ENCODE data around the gene NCLN.
"Not testable (repeated sequence)": the region's sequence is repeated elsewhere in the genome, so short reads cannot be mapped to it uniquely, and the experiment has no call there.

Gene NCLN

GRCh38 chr19:3185461-3186159 lies at the start of gene NCLN:
NCLN (plus strand) TSS chr19:3185930; CDS start chr19:3186031, 101 bp downstream.
- DNase-seq (ENCODE audit: low read depth in 2 of 3, low spot score in 2 of 3), result peak; percentile 82 to 93 (median 82)

GRCh38 chr19:3135961-3136683 lies 49.6 kb upstream of the NCLN start, which contains the start of gene GNA15:
GNA15 (plus strand) TSS chr19:3136033; CDS start chr19:3136451, 418 bp downstream.
- no peak for DNase-seq (ENCODE audit: low read depth in 2 of 3, low spot score in 2 of 3)

GRCh38 chr19:3136684-3137055 lies 49.1 kb upstream of the NCLN start:
- DNase-seq (ENCODE audit: low read depth in 2 of 3, low spot score in 2 of 3), result no peak

- no peak for DNase-seq (ENCODE audit: low read depth in 2 of 3, low spot score in 2 of 3)
Observed at GRCh38 chr19:3137119-3137518, 48.6 kb upstream of the NCLN start.

- DNase-seq (ENCODE audit: low read depth in 2 of 3, low spot score in 2 of 3), result no peak
Observed at GRCh38 chr19:3138268-3138667, 47.5 kb upstream of the NCLN start.

GRCh38 chr19:3140667-3141038 lies 45.1 kb upstream of the NCLN start:
- no peak for DNase-seq (ENCODE audit: low read depth in 2 of 3, low spot score in 2 of 3)

GRCh38 chr19:3142292-3142670 lies 43.4 kb upstream of the NCLN start:
- DNase-seq (ENCODE audit: low read depth in 2 of 3, low spot score in 2 of 3), result no peak

- DNase-seq (ENCODE audit: low read depth in 2 of 3, low spot score in 2 of 3), result no peak
Observed at GRCh38 chr19:3142781-3143337, 42.9 kb upstream of the NCLN start.

GRCh38 chr19:3145909-3146676 lies 39.6 kb upstream of the NCLN start:
- DNase-seq (ENCODE audit: low read depth in 2 of 3, low spot score in 2 of 3), result no peak

GRCh38 chr19:3146677-3147100 lies 39.0 kb upstream of the NCLN start:
- DNase-seq (ENCODE audit: low read depth in 2 of 3, low spot score in 2 of 3), result peak; percentile 34 to 77 (median 71)

GRCh38 chr19:3148503-3148902 lies 37.2 kb upstream of the NCLN start:
- DNase-seq (ENCODE audit: low read depth in 2 of 3, low spot score in 2 of 3), result no peak

- no peak for DNase-seq (ENCODE audit: low read depth in 2 of 3, low spot score in 2 of 3)
Observed at GRCh38 chr19:3149089-3149488, 36.6 kb upstream of the NCLN start.

GRCh38 chr19:3149526-3150505 lies 35.9 kb upstream of the NCLN start:
- DNase-seq (ENCODE audit: low read depth in 2 of 3, low spot score in 2 of 3), result no peak

GRCh38 chr19:3150739-3151329 lies 34.9 kb upstream of the NCLN start:
- DNase-seq (ENCODE audit: low read depth in 2 of 3, low spot score in 2 of 3), result no peak

GRCh38 chr19:3151563-3152418 lies 33.9 kb upstream of the NCLN start:
- no peak for DNase-seq (ENCODE audit: low read depth in 2 of 3, low spot score in 2 of 3)

- DNase-seq (ENCODE audit: low read depth in 2 of 3, low spot score in 2 of 3), result no peak
Observed at GRCh38 chr19:3152419-3152780, 33.3 kb upstream of the NCLN start.

- no peak for DNase-seq (ENCODE audit: low read depth in 2 of 3, low spot score in 2 of 3)
Observed at GRCh38 chr19:3153286-3154230, 32.2 kb upstream of the NCLN start.

GRCh38 chr19:3154447-3154846 lies 31.3 kb upstream of the NCLN start:
- DNase-seq (ENCODE audit: low read depth in 2 of 3, low spot score in 2 of 3), result not testable (repeated sequence)
